GM13976 (cell line): ENCODE data around the gene TBRG4.

ENCODE experiments used
- DNase-seq: peaks from one replicate; pipeline ENCODE4 v3.0.0; 2012; ENCODE audit warnings: low spot score
- CTCF ChIP-seq: IDR thresholded peaks from 2 replicates; pipeline ENCODE4 v1.5.1; 2012; ENCODE audit warnings: borderline replicate concordance, mild to moderate bottlenecking; ENCODE audit not compliant: insufficient read depth; ENCODE audit errors: extremely low read depth, missing control alignments, control extremely low read depth
- in situ Hi-C: fragments of 300-500 bp; cut with MboI; formaldehyde crosslinking; loops from one replicate; pipeline ENCODE4 v1.12.0; 2022; ENCODE audit warnings: low sequenced_read_pairs, mixed read lengths, inconsistent platforms; ENCODE audit not compliant: unreplicated experiment

TBRG4 gene

DNA sequence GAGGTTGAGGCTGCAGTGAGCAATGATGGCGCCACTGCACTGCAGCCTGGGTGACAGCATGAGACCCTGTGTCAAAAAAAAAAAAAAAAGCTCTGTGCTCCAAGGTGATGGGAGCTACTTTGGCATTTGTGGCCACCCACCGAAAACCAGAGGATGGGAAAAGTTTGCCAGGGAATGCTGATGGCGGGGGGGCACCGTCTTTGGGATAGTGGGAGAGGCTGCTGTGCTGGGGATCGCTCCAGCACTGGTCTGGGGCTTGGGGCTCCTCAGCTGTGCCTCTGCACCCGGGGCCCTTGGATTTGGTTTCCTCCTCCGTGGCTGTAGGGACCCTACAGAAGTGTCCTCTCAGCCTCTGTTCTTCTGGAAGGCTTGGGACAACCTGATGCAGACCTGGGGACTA lies 34.4 kb upstream of the TBRG4 start:
- DNase-seq: no peak
- TF ChIP-seq CTCF: no peak
- in situ Hi-C loops: no loop called here

GRCh38 chr7:45143616-45144015 lies 32.1 kb upstream of the TBRG4 start:
- in situ Hi-C loops: no loop called here

DNA sequence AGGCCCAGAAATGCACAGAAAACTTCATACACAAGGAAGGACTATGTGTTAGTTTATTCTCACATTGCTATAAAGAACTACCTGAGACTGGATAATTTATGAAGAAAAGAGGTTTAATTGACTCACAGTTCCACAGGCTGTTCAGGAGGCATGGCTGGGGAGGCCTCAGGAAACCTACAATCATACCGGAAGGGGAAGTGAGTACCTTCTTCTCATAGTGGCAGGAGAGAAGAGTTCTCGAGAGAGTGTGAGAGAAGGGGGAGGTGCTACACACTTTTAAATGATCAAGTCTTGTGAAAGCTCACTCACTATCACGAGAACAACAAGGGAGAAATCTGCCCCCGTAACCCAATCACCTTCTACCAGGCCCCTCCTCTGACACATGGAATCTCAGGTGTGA lies 29.3 kb upstream of the TBRG4 start:
- in situ Hi-C loops: no loop called here
- DNase-seq: no peak
- no peak for TF ChIP-seq CTCF

More at GRCh38 chr7:45143616-45144015, 32.1 kb upstream of the TBRG4 start:
- TF ChIP-seq CTCF: no peak
- DNase-seq: no peak

- no peak for TF ChIP-seq CTCF
- no peak for DNase-seq
- in situ Hi-C loops: loop anchor here (5.0 to 10.0 kb wide), 2 partner anchors 281 to 554 kb away; partner anchors contain the start of gene TMED4
These were observed 27.2 kb upstream of the TBRG4 start for GRCh38 chr7:45138433-45139267.

GRCh38 chr7:45136106-45137060 lies 24.9 kb upstream of the TBRG4 start:
- DNase-seq: peak; percentile 86
- in situ Hi-C loops: loop anchor here (5.0 to 10.0 kb wide), 2 partner anchors 279 to 552 kb away; partner anchors contain the start of gene TMED4
- TF ChIP-seq CTCF: peak; percentile 78

DNA sequence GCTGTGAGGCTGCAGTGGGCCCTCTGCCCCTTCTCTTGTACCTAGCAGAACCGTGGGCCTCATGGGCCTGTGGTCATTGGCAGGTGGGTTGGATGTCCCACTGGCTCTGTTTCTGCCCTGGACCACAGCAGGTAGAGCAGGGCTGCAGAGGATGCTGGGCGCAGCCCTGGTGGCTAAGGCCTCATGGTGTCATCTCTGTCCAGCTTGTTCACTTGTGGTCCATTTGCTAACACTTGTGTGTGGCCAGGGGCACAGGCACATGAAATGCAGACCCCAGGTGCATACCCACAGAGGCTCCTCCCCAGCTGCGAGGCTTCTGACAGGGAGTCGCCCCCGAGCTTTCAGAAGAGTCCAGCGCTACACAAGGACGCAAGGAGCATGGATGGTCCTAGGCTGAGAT lies 22.4 kb upstream of the TBRG4 start:
- no peak for TF ChIP-seq CTCF

More for the DNA sequence above, 22.4 kb upstream of the TBRG4 start:
- in situ Hi-C loops: loop anchor here (10.0 kb wide), 1 partner anchor 549 kb away; the partner anchor contains the start of gene TMED4
- no peak for DNase-seq
